ENCODE results near the gene DAB2. TPM values are rescaled to one million over a fixed set of nuclear protein-coding genes. Genes with fewer than 3 reads are reported as not detected.

DAB2 gene
- total RNA-seq, 4 donors from 2014 or later = 13.6 to 25.7 (median 19.2) TPM

DNA sequence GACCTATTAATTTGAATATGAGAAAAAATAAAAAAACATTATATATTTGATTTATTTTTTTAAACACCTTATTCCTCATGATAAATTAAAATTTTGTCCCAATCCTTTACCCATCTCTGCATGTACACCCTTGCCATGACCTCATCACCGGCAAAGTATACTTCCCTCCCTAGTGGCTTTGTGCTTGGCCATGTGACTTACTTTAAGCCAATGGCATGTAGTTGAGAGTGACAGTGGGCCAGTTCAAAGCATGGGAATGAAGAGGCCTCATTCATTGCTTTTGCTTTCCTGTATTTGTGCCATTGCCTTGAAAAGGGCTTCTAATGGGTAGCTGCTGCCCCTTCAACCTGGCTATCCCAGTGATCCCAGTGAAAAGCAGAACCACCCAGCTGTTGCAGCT lies 91.7 kb downstream of the DAB2 start:
- H3K4me3 ChIP-seq (ENCODE audit: low read depth, poor library complexity, severe bottlenecking) = no peak overlapping the region
- no peak for TF ChIP-seq POLR2A (IDR thresholded peaks at IDR 0.05)
- TF ChIP-seq, protein P1, sequence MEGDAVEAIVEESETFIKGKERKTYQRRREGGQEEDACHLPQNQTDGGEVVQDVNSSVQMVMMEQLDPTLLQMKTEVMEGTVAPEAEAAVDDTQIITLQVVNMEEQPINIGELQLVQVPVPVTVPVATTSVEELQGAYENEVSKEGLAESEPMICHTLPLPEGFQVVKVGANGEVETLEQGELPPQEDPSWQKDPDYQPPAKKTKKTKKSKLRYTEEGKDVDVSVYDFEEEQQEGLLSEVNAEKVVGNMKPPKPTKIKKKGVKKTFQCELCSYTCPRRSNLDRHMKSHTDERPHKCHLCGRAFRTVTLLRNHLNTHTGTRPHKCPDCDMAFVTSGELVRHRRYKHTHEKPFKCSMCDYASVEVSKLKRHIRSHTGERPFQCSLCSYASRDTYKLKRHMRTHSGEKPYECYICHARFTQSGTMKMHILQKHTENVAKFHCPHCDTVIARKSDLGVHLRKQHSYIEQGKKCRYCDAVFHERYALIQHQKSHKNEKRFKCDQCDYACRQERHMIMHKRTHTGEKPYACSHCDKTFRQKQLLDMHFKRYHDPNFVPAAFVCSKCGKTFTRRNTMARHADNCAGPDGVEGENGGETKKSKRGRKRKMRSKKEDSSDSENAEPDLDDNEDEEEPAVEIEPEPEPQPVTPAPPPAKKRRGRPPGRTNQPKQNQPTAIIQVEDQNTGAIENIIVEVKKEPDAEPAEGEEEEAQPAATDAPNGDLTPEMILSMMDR (IDR thresholded peaks at IDR 0.05) = no peak
- WGBS, 2 donors = 92 to 94% methylated on average over 1 of the region's 1 CpG
- intact Hi-C loops (cut with DNase I; ENCODE audit: low total_unique reads) = no loop called here
- DNase-seq (ENCODE audit: low spot score in 2 of 2) = no peak

DNA sequence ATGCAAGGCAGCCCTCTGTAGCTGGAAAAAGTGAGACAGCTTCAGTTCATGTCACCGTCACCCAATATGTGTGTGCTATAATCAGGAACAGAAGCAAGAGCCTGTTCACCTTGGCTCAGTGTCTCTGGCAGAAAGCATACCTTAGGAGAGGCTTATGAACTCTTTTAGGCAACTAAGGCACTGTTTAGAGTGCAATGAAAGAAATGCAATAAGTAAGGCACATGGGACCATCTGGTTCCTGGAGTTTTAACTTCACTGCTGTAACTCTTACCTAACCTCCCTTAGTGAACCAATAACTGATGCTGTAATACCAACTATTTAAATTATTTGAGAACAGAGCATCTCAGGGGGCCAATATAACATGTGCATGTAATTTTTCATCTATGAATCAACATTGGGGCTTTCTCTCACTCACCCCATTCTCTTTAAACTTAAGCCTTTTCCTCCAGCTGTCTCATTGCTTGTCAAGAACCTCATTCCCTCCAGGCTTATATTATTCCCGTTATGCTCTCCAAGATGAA lies 92.9 kb downstream of the DAB2 start:
- DNase-seq (ENCODE audit: low spot score in 2 of 2) = no peak
- no peak for TF ChIP-seq POLR2A (IDR thresholded peaks at IDR 0.05)
- TF ChIP-seq, protein P1 (IDR thresholded peaks at IDR 0.05) = no peak
- intact Hi-C loops (cut with DNase I; ENCODE audit: low total_unique reads) = no loop called here
- no peak overlapping the region for H3K4me3 ChIP-seq (ENCODE audit: low read depth, poor library complexity, severe bottlenecking)
- WGBS, 2 donors = 50 to 57% methylated on average over 2 of the region's 2 CpGs

DNA sequence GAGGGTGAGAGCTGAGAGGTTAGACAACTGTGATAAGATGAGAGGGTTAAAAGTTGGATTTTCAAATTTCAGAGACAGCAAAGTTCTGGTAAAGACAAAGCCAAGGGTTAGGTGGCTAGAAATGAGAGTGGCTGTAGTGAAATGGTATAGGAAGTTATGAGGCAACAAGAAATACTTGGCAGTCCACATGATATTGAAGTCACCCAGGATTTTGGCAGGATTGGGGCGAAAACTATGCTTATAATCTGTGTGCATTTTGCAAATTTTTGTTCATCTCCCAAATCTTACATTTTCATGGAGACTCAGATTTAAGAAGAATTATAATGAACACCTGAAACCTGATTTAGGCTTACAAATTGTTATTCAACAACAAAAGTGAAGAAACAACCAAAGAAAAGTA lies 96.0 kb downstream of the DAB2 start:
- WGBS, 2 donors = 88 to 90% methylated on average over 1 of the region's 1 CpG
- TF ChIP-seq POLR2A (IDR thresholded peaks at IDR 0.05) = no peak
- TF ChIP-seq, protein P1 (IDR thresholded peaks at IDR 0.05) = no peak
- no peak overlapping the region for H3K4me3 ChIP-seq (ENCODE audit: low read depth, poor library complexity, severe bottlenecking)
- DNase-seq (ENCODE audit: low spot score in 2 of 2) = no peak
- intact Hi-C loops (cut with DNase I; ENCODE audit: low total_unique reads) = no loop called here

DNA sequence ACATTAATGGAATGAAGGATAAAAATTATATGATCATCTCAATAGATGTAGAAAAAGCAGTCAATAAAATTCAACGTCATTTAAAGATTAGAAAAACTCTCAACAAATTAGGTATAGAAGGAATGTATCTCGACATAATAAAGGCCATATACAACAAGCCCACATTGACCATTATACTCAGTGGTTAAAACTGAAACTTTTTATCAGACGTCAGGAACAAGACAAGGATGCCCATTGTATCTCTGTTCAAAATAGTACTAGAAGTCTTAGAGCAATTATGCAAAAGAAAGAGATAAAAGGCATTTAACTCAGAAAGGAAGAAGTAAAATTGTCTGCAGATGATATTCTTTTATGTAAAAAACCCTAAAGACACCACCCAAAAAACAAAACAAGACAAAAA lies 101.2 kb downstream of the DAB2 start:
- H3K4me3 ChIP-seq (ENCODE audit: low read depth, poor library complexity, severe bottlenecking) = no peak overlapping the region
- TF ChIP-seq POLR2A (IDR thresholded peaks at IDR 0.05) = no peak
- TF ChIP-seq, protein P1 (IDR thresholded peaks at IDR 0.05) = no peak
- 72 to 80% methylated on average over 3 of the region's 3 CpGs for WGBS, 2 donors
- DNase-seq (ENCODE audit: low spot score in 2 of 2) = no peak
- intact Hi-C loops (cut with DNase I; ENCODE audit: low total_unique reads) = no loop called here

Other genes starting within 250 kb of the DAB2 start
- gene FYB1, start 205.4 kb downstream of the DAB2 start, total RNA-seq = 1 to 10 TPM; 1.5 to 5.0 (median 2.7) TPM
- gene C9, start 60.5 kb downstream of the DAB2 start, total RNA-seq = not detected

All from lower leg skin (tissue), 4 donors.